Activated effector memory CD4-positive, alpha-beta T cell treated with Interleukin-2 at 50 U/mL for 16 hours (primary cell): ENCODE data around the gene GID8.

ENCODE experiments used
- DNase-seq: peaks from one replicate; pipeline ENCODE4 v3.0.0-alpha.2; 2020

Gene GID8

GRCh38 chr20:62991196-62991807 is 53.4 kb downstream of the GID8 start:
- no peak for DNase-seq

- no peak for DNase-seq
Measured at GRCh38 chr20:62991863-62992262, 53.9 kb downstream of the GID8 start.

- no peak for DNase-seq
Measured at GRCh38 chr20:62993856-62994494, 56.0 kb downstream of the GID8 start.

GRCh38 chr20:62994869-62995281 is 56.9 kb downstream of the GID8 start:
- DNase-seq = no peak

GRCh38 chr20:62995481-62995880 is 57.5 kb downstream of the GID8 start:
- DNase-seq = no peak

GRCh38 chr20:62995898-62996595 is 58.1 kb downstream of the GID8 start:
- no peak for DNase-seq

- no peak for DNase-seq
Measured at GRCh38 chr20:62996596-62996982, 58.6 kb downstream of the GID8 start.

GRCh38 chr20:62997417-62998035 is 59.6 kb downstream of the GID8 start:
- DNase-seq = no peak
